GF-D8 (cell line): ENCODE data around the gene PAIP2.

Experiments used
- DNase-seq: peaks from one replicate; lab custom pipeline; 2025; lab: John Stamatoyannopoulos, UW

Gene PAIP2

GRCh38 chr5:139410993-139411828 lies 69.6 kb downstream of the PAIP2 start:
- no peak for DNase-seq

GRCh38 chr5:139413153-139413552 lies 71.5 kb downstream of the PAIP2 start:
- DNase-seq: no peak

GRCh38 chr5:139413963-139414362 lies 72.3 kb downstream of the PAIP2 start:
- DNase-seq: no peak

- DNase-seq: no peak
These were observed 73.0 kb downstream of the PAIP2 start for GRCh38 chr5:139414581-139415130.

GRCh38 chr5:139415221-139415861 lies 73.7 kb downstream of the PAIP2 start:
- DNase-seq: peak; percentile 80

GRCh38 chr5:139415869-139416268 lies 74.2 kb downstream of the PAIP2 start:
- no peak for DNase-seq

GRCh38 chr5:139416651-139417050 lies 75.0 kb downstream of the PAIP2 start:
- DNase-seq: no peak

GRCh38 chr5:139417214-139417613 lies 75.6 kb downstream of the PAIP2 start:
- no peak for DNase-seq

- no peak for DNase-seq
These were observed 77.1 kb downstream of the PAIP2 start for GRCh38 chr5:139418793-139419192.
